Activated T-helper 1 cell treated with anti-CD3 and anti-CD28 coated beads, Interleukin-2, amount 50 U/mL, for 16 hours (primary cell): Measurements from ENCODE around the gene FBRSL1.

Experiments used
- DNase-seq, 2 donors: peaks; one replicate each; pipeline ENCODE4 v3.0.0-alpha.2; 2020; ENCODE audit warnings: low read depth in 1 of 2, low spot score in 1 of 2

FBRSL1 gene

GRCh38 chr12:132495629-132496357 is 5.8 kb downstream of the FBRSL1 start:
- DNase-seq, result no peak

GRCh38 chr12:132496358-132496669 is 6.4 kb downstream of the FBRSL1 start:
- no peak for DNase-seq

GRCh38 chr12:132496710-132497109 is 6.8 kb downstream of the FBRSL1 start:
- no peak for DNase-seq

- DNase-seq, result no peak
Observed at GRCh38 chr12:132497514-132498405, 7.8 kb downstream of the FBRSL1 start.

- DNase-seq, result no peak
Observed at GRCh38 chr12:132498931-132499330, 9.0 kb downstream of the FBRSL1 start.

- no peak for DNase-seq
Observed at GRCh38 chr12:132500142-132500855, 10.3 kb downstream of the FBRSL1 start.

- DNase-seq, result no peak
Observed at GRCh38 chr12:132500856-132501180, 10.9 kb downstream of the FBRSL1 start.

GRCh38 chr12:132501204-132501940 is 11.4 kb downstream of the FBRSL1 start:
- no peak for DNase-seq

GRCh38 chr12:132502149-132502881 is 12.4 kb downstream of the FBRSL1 start:
- DNase-seq, result no peak

GRCh38 chr12:132502882-132503193 is 12.9 kb downstream of the FBRSL1 start:
- DNase-seq, result no peak

- DNase-seq, result no peak
Observed at GRCh38 chr12:132503618-132504204, 13.8 kb downstream of the FBRSL1 start.

- DNase-seq, result no peak
Observed at GRCh38 chr12:132505105-132505851, 15.3 kb downstream of the FBRSL1 start.

- DNase-seq, result no peak
Observed at GRCh38 chr12:132505852-132506219, 15.9 kb downstream of the FBRSL1 start.

GRCh38 chr12:132506328-132507160 is 16.6 kb downstream of the FBRSL1 start:
- DNase-seq, result peak; percentile 28 to 31

GRCh38 chr12:132507161-132507538 is 17.2 kb downstream of the FBRSL1 start:
- DNase-seq, result no peak

GRCh38 chr12:132507656-132508490 is 17.9 kb downstream of the FBRSL1 start:
- DNase-seq, result no peak

- DNase-seq, result no peak
Observed at GRCh38 chr12:132508491-132508740, 18.5 kb downstream of the FBRSL1 start.
